Immature natural killer cell (primary cell): ENCODE measurements around the gene TNFRSF8. TPM values are rescaled to one million over a fixed set of nuclear protein-coding genes. Genes with fewer than 3 reads are reported as not detected.
A peak's percentile ranks its signal among the peaks of the same experiment; 100 is the strongest.

Experiments used
- DNase-seq, 3 donors: peaks; one replicate each; pipeline ENCODE4 v3.0.0; 2022; ENCODE audit warnings: mixed read lengths in 1 of 3
- H3K27ac Mint-ChIP-seq, 6 donors: one replicate each; pipeline ENCODE4 v1.8.0; 2020; ENCODE audit warnings: mixed read lengths in 6 of 6, mild to moderate bottlenecking in 5 of 6, inconsistent platforms in 4 of 6, moderate library complexity in 3 of 6
- H3K27me3 Mint-ChIP-seq, 3 donors: one replicate each; pipeline ENCODE4 v1.8.0; 2020 to 2021; ENCODE audit warnings: low read depth in 3 of 3, mild to moderate bottlenecking in 3 of 3, mixed read lengths in 3 of 3, moderate library complexity in 3 of 3, inconsistent platforms in 1 of 3
- H3K36me3 Mint-ChIP-seq, 3 donors: one replicate each; pipeline ENCODE4 v1.8.0; 2020; ENCODE audit warnings: mixed read lengths in 3 of 3, inconsistent platforms in 2 of 3, mild to moderate bottlenecking in 2 of 3
- H3K4me1 Mint-ChIP-seq, 2 donors: one replicate each; pipeline ENCODE4 v1.8.0; 2020; ENCODE audit warnings: inconsistent platforms in 2 of 2, mild to moderate bottlenecking in 2 of 2, mixed read lengths in 2 of 2, moderate library complexity in 1 of 2
- H3K4me3 Mint-ChIP-seq, 5 donors: one replicate each; pipeline ENCODE4 v1.8.0; 2020; ENCODE audit warnings: mild to moderate bottlenecking in 5 of 5, mixed read lengths in 5 of 5, inconsistent platforms in 3 of 5, moderate library complexity in 3 of 5
- H3K9me3 Mint-ChIP-seq, 6 donors: one replicate each; pipeline ENCODE4 v1.8.0; 2020; ENCODE audit warnings: mild to moderate bottlenecking in 6 of 6, mixed read lengths in 6 of 6, inconsistent platforms in 4 of 6, moderate library complexity in 3 of 6
- polyA plus RNA-seq, 3 donors: library from polyadenylated mRNA; unstranded; fragments of 300-500 nt; fragmentation: Illumina TruSeq; gene quantifications; one replicate each; pipeline ENCODE4 v1.2.3, GENCODE V29; 2021

Gene TNFRSF8
- polyA plus RNA-seq, 3 donors from 2014 or later, result 0.09 TPM; not detected in 2

GRCh38 chr1:12059722-12060464, 3.2 kb upstream of the TNFRSF8 start:
- H3K27me3 Mint-ChIP-seq, result peaks cover 9 to 26% (median 14%) of the 10 kb centered on the region in 3 donors
- peak overlapping the region in 1 of 6 donors; percentile 37 for H3K27ac Mint-ChIP-seq
- DNase-seq, result no peak
- peaks cover 0 to 2% (median 0%) of the 10 kb centered on the region in 6 donors for H3K9me3 Mint-ChIP-seq
- peaks cover 10 to 20% of the 10 kb centered on the region in 2 donors for H3K4me1 Mint-ChIP-seq
- no peaks in the 10 kb centered on the region for H3K36me3 Mint-ChIP-seq
- H3K4me3 Mint-ChIP-seq, result no peak overlapping the region

DNA sequence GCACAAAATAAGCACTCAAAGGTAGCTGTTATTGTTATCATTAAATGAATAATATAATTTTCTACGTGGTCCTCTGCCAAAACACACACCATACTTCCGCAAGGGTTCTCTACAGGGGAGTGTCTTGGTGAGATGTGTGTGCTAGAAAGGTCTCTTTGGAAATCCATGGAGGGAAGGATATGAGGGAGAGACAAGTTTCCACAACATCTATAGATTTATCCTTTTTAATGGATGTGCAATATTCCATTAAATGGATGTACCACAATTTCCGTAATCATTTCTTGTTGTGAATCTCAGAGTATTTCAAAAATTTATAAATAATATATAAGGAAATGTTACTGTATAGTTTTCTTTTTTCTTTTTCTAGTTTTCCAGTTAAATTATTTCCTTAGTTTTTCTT, 2.6 kb upstream of the TNFRSF8 start:
- peaks cover 10 to 22% of the 10 kb centered on the region in 2 donors for H3K4me1 Mint-ChIP-seq
- no peak for DNase-seq
- H3K36me3 Mint-ChIP-seq, result no peaks in the 10 kb centered on the region
- peaks cover 0 to 2% (median 0%) of the 10 kb centered on the region in 6 donors for H3K9me3 Mint-ChIP-seq
- no peak overlapping the region for H3K4me3 Mint-ChIP-seq
- H3K27me3 Mint-ChIP-seq, result peaks cover 9 to 26% (median 13%) of the 10 kb centered on the region in 3 donors
- H3K27ac Mint-ChIP-seq, result no peak overlapping the region

- Mint-ChIP-seq H3K27me3 (peaks cover 16 to 48% (median 24%) of the 10 kb centered on the region in 3 donors), H3K4me1 (peaks cover 19 to 42% of the 10 kb centered on the region in 2 donors), H3K36me3 (no peaks in the 10 kb centered on the region), H3K4me3 (peak overlapping the region in 3 of 5 donors; percentile 5 to 51 (median 36)), H3K27ac (no peak overlapping the region), H3K9me3 (peaks cover 0 to 2% (median 0%) of the 10 kb centered on the region in 6 donors)
- DNase-seq, result no peak
Observed at GRCh38 chr1:12064073-12064969, 1.2 kb downstream of the TNFRSF8 start.

DNA sequence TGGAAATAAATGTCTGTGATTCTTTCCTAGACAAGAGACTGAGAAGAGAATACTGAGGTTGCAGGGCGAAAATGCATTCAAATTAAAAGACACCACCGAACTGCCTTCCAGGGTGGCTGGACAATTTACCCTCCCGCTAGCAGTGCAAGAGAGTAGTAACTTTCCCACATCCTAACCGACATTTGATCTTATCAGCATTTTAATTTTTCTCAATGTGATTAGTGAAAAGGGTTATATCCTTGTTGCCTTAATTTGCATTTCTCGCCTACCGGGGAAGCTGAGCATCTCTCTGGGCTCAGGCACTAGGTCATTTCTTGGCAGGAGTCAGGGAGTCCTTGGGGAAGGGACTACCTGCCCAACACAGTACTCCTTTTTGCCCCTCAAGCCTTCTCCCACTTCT, 2.8 kb downstream of the TNFRSF8 start:
- peaks cover 33 to 56% of the 10 kb centered on the region in 2 donors for H3K4me1 Mint-ChIP-seq
- peak in 1 of 3 donors; percentile 28 for DNase-seq
- peak overlapping the region in 2 of 5 donors; percentile 15 to 57 for H3K4me3 Mint-ChIP-seq
- peaks cover 0 to 4% (median 0%) of the 10 kb centered on the region in 6 donors for H3K9me3 Mint-ChIP-seq
- no peaks in the 10 kb centered on the region for H3K36me3 Mint-ChIP-seq
- H3K27me3 Mint-ChIP-seq, result peaks cover 18 to 55% (median 31%) of the 10 kb centered on the region in 3 donors
- H3K27ac Mint-ChIP-seq, result no peak overlapping the region

GRCh38 chr1:12067900-12068821, 5.1 kb downstream of the TNFRSF8 start:
- Mint-ChIP-seq H3K9me3 (peaks cover 0 to 4% (median 0%) of the 10 kb centered on the region in 6 donors), H3K36me3 (no peaks in the 10 kb centered on the region), H3K27ac (no peak overlapping the region), H3K27me3 (peaks cover 16 to 53% (median 30%) of the 10 kb centered on the region in 3 donors), H3K4me1 (peaks cover 29 to 50% of the 10 kb centered on the region in 2 donors), H3K4me3 (peak overlapping the region in 1 of 5 donors; percentile 63)
- DNase-seq, result peak in 1 of 3 donors; percentile 12

- peaks cover 23 to 36% of the 10 kb centered on the region in 2 donors for H3K4me1 Mint-ChIP-seq
- H3K9me3 Mint-ChIP-seq, result peaks cover 0 to 4% (median 0%) of the 10 kb centered on the region in 6 donors
Observed at GRCh38 chr1:12069623-12070244, 6.6 kb downstream of the TNFRSF8 start.

DNA sequence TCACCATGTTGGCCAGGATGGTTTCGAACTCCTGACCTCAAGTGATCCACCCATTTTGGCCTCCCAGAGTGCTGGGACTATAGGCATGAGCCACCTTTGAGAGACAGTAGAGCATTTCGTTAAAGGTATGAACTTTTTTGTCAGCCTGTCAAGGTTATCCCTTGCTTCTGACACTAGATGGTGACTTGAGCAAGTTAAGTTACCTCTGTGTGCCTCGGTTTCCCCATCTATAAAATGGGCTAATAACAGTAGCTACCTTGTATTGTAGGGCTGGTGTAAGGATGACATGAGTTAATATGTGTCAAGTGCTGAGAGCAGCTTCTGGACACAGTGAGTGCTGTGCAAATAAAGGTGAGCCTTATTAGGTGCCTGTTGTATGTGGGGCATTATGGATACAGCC, 8.8 kb downstream of the TNFRSF8 start:
- H3K36me3 Mint-ChIP-seq, result no peaks in the 10 kb centered on the region
- H3K9me3 Mint-ChIP-seq, result peaks cover 0 to 4% (median 0%) of the 10 kb centered on the region in 6 donors
- no peak overlapping the region for H3K27ac Mint-ChIP-seq
- peaks cover 13 to 34% (median 23%) of the 10 kb centered on the region in 3 donors for H3K27me3 Mint-ChIP-seq
- DNase-seq, result no peak
- H3K4me3 Mint-ChIP-seq, result no peak overlapping the region
- H3K4me1 Mint-ChIP-seq, result peaks cover 17 to 27% of the 10 kb centered on the region in 2 donors

More at GRCh38 chr1:12069623-12070244, 6.6 kb downstream of the TNFRSF8 start:
- H3K27ac Mint-ChIP-seq, result peak overlapping the region in 2 of 6 donors; percentile 35 to 36
- peaks cover 16 to 41% (median 25%) of the 10 kb centered on the region in 3 donors for H3K27me3 Mint-ChIP-seq
- H3K36me3 Mint-ChIP-seq, result no peaks in the 10 kb centered on the region
- H3K4me3 Mint-ChIP-seq, result peak overlapping the region in 2 of 5 donors; percentile 5 to 30
- DNase-seq, result peak in 2 of 3 donors; percentile 38 to 39

- peaks cover 17 to 25% of the 10 kb centered on the region in 2 donors for H3K4me1 Mint-ChIP-seq
- peaks cover 13 to 33% (median 23%) of the 10 kb centered on the region in 3 donors for H3K27me3 Mint-ChIP-seq
- no peaks in the 10 kb centered on the region for H3K36me3 Mint-ChIP-seq
- H3K4me3 Mint-ChIP-seq, result no peak overlapping the region
- peaks cover 0 to 4% (median 0%) of the 10 kb centered on the region in 6 donors for H3K9me3 Mint-ChIP-seq
- no peak for DNase-seq
- no peak overlapping the region for H3K27ac Mint-ChIP-seq
Observed at GRCh38 chr1:12072741-12073140, 9.6 kb downstream of the TNFRSF8 start.

DNA sequence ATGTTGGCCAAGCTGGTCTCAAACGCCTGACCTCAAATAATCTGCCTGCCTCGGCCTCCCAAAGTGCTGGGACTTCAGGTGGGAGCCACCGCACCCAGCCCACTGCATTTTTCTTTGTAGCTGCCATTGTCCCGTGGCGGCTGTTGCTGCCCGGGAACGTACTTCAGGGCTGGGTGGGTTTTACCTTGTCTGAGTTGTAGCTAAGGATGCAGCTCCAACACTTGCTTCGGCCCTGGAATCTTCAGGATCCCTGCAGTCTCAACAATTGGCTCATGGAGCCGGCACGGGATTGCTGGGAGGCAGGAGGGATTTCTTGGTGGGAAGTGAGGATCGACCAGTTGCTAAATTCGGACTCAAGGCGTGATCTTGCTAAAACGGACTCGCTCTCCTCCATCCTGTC, 10.7 kb downstream of the TNFRSF8 start:
- Mint-ChIP-seq H3K4me3 (no peak overlapping the region), H3K9me3 (peaks cover 0 to 4% (median 0%) of the 10 kb centered on the region in 6 donors), H3K4me1 (peaks cover 14 to 15% of the 10 kb centered on the region in 2 donors), H3K27me3 (peaks cover 11 to 23% (median 20%) of the 10 kb centered on the region in 3 donors), H3K27ac (no peak overlapping the region), H3K36me3 (no peaks in the 10 kb centered on the region)
- no peak for DNase-seq

DNA sequence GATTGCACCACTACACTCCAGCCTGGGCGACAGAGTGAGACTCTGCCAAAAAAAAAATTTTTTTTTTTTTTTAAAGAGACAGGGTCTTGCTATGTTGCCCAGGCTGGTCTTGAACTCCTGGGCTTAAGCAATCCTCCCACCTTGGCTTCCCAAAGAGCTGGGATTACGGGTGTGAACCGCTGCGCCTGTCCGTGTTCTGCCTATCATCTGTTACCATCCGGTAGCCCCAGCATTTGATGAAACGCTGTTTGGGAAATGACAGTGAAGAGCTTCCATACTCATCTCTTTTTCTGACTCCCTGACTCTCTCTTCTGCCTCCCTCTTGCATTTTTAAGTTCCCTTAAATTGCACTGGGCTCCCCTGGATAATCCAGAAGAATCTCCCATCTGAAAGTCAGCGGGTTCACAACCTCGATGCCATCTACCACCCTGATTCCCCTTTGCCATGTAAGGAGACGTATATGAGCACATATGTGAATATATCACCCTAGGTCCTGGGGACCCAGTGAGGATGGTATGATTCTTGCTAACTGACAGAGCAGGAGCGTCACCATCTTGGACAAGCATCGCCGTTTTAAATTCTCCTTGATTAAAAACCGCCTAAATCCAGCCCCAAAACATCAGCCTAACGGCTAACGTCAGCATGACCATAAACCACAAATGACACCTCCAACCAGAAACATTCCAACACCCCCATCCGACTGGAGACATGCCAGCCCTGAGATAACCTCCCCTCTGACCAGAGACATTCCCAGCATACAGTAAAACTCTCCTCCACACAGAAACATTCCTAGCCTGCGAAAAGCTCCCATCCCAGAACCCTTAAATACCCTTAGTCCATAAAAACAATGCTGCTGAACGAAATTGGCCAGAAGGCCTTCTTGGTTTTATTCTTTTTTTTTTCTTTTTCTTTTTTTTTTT, 12.4 kb downstream of the TNFRSF8 start:
- no peak overlapping the region for H3K27ac Mint-ChIP-seq
- H3K36me3 Mint-ChIP-seq, result no peaks in the 10 kb centered on the region
- no peaks in the 10 kb centered on the region for H3K9me3 Mint-ChIP-seq
- H3K4me1 Mint-ChIP-seq, result peaks cover 3% of the 10 kb centered on the region in 2 donors
- peaks cover 7 to 14% (median 12%) of the 10 kb centered on the region in 3 donors for H3K27me3 Mint-ChIP-seq
- DNase-seq, result no peak
- H3K4me3 Mint-ChIP-seq, result no peak overlapping the region

DNA sequence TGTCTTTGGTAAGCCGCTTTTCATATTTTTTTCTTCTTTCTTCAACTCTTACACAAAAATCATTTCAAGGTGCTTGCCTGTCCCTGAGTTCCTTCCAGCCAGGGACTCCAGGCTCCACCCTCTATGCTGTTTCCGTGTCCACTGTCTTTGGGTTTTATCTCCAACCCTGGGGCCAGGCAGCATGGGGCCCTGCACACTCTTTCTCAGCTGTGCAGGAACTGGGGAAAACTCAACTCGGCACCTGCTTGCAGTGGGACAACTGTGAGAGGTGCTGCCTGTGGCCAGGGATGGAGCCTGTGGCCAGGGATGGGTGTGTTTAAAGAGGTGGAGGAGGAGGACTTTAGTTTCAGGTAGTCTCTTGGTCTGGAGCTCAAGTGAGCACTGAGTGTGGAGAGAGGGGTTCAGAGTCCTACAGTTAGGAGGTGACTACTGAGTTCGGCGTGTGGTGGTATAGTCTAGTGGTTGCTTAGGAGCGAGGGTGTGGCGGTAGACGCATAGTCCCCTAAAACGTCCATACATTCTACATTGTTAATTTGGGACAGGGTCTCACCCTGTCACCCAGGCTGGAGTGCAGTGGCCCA, 13.4 kb downstream of the TNFRSF8 start:
- DNase-seq, result no peak
- peaks cover 4 to 11% (median 10%) of the 10 kb centered on the region in 3 donors for H3K27me3 Mint-ChIP-seq
- H3K36me3 Mint-ChIP-seq, result no peaks in the 10 kb centered on the region
- peaks cover 2 to 6% of the 10 kb centered on the region in 2 donors for H3K4me1 Mint-ChIP-seq
- no peak overlapping the region for H3K27ac Mint-ChIP-seq
- H3K9me3 Mint-ChIP-seq, result no peaks in the 10 kb centered on the region
- no peak overlapping the region for H3K4me3 Mint-ChIP-seq
